22Rv1 (cell line): ENCODE measurements around the gene SEC14L3.

Experiments
- CTCF ChIP-seq: fragments of 450-650 bp; IDR thresholded peaks from 2 replicates; pipeline ENCODE4 v1.5.1; 2017; ENCODE audit warnings: mild to moderate bottlenecking
- ZFX ChIP-seq: fragments of 450-650 bp; IDR thresholded peaks from 2 replicates; pipeline ENCODE4 v1.6.1; 2017; ENCODE audit warnings: antibody characterized with exemption, borderline replicate concordance

GRCh38 chr22:30425616-30426387 is 46.0 kb downstream of the SEC14L3 start, which contains the start of gene MTFP1:
- TF ChIP-seq CTCF (no peak), ZFX (no peak)
